Measurements from ENCODE around the gene NKX2-4.
"Not testable (repeated sequence)": the region's sequence is repeated elsewhere in the genome, so short reads cannot be mapped to it uniquely, and the experiment has no call there.

The NKX2-4 gene

GRCh38 chr20:21386111-21386510 is 11.2 kb downstream of the NKX2-4 start:
- Mint-ChIP-seq H3K27ac (no peak overlapping the region), H3K4me3 (no peak overlapping the region), H3K27me3 (peaks cover 4% of the 10 kb centered on the region), H3K9me3 (no peaks in the 10 kb centered on the region), H3K4me1 (peaks cover under 1% of the 10 kb centered on the region), H3K36me3 (ENCODE audit: low read depth) (peaks cover 63% of the 10 kb centered on the region)
- DNase-seq: no peak
- ATAC-seq: no peak

DNA sequence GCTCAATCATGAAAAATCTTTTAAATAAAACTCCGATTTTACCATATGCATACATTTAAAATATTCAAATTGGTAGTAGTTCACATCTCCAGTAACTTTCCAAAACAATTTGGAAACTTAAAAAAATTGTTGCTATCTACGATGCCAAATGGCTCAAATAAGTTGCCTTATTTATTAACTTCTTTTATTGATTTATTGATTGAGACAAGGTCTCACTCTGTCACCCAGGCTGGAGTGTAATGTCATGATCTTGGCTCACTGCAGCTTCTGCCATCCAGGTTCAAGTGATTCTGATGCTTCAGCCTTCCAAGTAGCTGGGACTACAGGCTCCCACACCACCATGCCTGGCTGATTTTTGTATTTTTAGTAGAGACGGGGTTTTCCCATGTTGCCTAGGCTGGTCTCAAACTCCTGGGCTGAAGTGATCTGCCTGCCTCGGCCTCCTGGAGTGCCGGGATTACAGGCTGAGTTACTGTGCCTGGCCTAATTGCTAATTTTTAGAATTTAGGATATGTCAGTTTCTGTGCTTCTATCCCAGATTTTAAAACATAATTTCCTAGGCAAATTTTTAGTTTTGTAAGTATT is 12.9 kb downstream of the NKX2-4 start:
- Mint-ChIP-seq H3K9me3 (no peaks in the 10 kb centered on the region), H3K4me1 (no peaks in the 10 kb centered on the region), H3K27me3 (no peaks in the 10 kb centered on the region), H3K27ac (no peak overlapping the region), H3K36me3 (ENCODE audit: low read depth) (peaks cover 59% of the 10 kb centered on the region), H3K4me3 (no peak overlapping the region)
- ATAC-seq (no peak), DNase-seq (no peak)

- H3K4me3 Mint-ChIP-seq: no peak overlapping the region
- H3K27me3 Mint-ChIP-seq: no peaks in the 10 kb centered on the region
- no peaks in the 10 kb centered on the region for H3K4me1 Mint-ChIP-seq
- ATAC-seq (no peak), DNase-seq (no peak)
- H3K27ac Mint-ChIP-seq: no peak overlapping the region
- peaks cover 50% of the 10 kb centered on the region for H3K36me3 Mint-ChIP-seq (ENCODE audit: low read depth)
- H3K9me3 Mint-ChIP-seq: no peaks in the 10 kb centered on the region
Observed at GRCh38 chr20:21381619-21382018, 15.7 kb downstream of the NKX2-4 start.

- H3K9me3 Mint-ChIP-seq: no peaks in the 10 kb centered on the region
- no peak overlapping the region for H3K27ac Mint-ChIP-seq
- H3K4me3 Mint-ChIP-seq: no peak overlapping the region
- no peak for ATAC-seq
- H3K4me1 Mint-ChIP-seq: no peaks in the 10 kb centered on the region
- no peaks in the 10 kb centered on the region for H3K27me3 Mint-ChIP-seq
- no peak for DNase-seq
- peaks cover 50% of the 10 kb centered on the region for H3K36me3 Mint-ChIP-seq (ENCODE audit: low read depth)
Observed at GRCh38 chr20:21380711-21381110, 16.6 kb downstream of the NKX2-4 start.

DNA sequence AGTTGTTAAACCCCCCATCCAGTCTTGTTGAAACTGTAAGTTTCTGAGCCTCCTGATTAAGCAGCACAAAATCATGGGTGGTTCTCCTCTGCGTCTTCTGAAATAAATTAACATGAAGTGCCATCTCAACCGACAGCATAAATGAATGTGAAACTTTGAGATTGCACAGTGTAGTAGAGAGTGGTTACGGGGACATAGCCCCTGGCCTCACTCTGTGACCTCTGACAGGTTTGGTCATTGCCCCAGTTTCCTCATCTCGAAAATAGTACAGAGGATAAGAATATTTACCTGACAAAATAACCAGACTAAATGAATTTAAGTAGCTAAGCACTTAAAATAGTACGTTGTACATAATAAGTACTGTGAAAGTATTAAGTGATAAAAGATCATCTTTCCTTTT is 19.1 kb downstream of the NKX2-4 start:
- Mint-ChIP-seq H3K27ac (no peak overlapping the region), H3K4me1 (peaks cover 3% of the 10 kb centered on the region), H3K9me3 (no peaks in the 10 kb centered on the region), H3K27me3 (no peaks in the 10 kb centered on the region), H3K36me3 (ENCODE audit: low read depth) (peaks cover 45% of the 10 kb centered on the region), H3K4me3 (no peak overlapping the region)
- DNase-seq: no peak
- no peak for ATAC-seq

GRCh38 chr20:21377701-21378100 is 19.6 kb downstream of the NKX2-4 start:
- Mint-ChIP-seq H3K4me3 (no peak overlapping the region), H3K27me3 (no peaks in the 10 kb centered on the region), H3K9me3 (no peaks in the 10 kb centered on the region), H3K36me3 (ENCODE audit: low read depth) (peaks cover 47% of the 10 kb centered on the region), H3K27ac (no peak overlapping the region), H3K4me1 (peaks cover 3% of the 10 kb centered on the region)
- DNase-seq: no peak
- no peak for ATAC-seq

GRCh38 chr20:21376626-21377025 is 20.7 kb downstream of the NKX2-4 start:
- peaks cover 49% of the 10 kb centered on the region for H3K36me3 Mint-ChIP-seq (ENCODE audit: low read depth)
- H3K9me3 Mint-ChIP-seq: no peaks in the 10 kb centered on the region
- H3K27ac Mint-ChIP-seq: no peak overlapping the region
- H3K4me3 Mint-ChIP-seq: no peak overlapping the region
- H3K27me3 Mint-ChIP-seq: no peaks in the 10 kb centered on the region
- ATAC-seq (no peak), DNase-seq (no peak)
- H3K4me1 Mint-ChIP-seq: peaks cover 3% of the 10 kb centered on the region

GRCh38 chr20:21373436-21373835 is 23.9 kb downstream of the NKX2-4 start:
- H3K27me3 Mint-ChIP-seq: no peaks in the 10 kb centered on the region
- no peak overlapping the region for H3K4me3 Mint-ChIP-seq
- H3K27ac Mint-ChIP-seq: no peak overlapping the region
- ATAC-seq (no peak), DNase-seq (no peak)
- no peaks in the 10 kb centered on the region for H3K9me3 Mint-ChIP-seq
- peaks cover 60% of the 10 kb centered on the region for H3K36me3 Mint-ChIP-seq (ENCODE audit: low read depth)
- H3K4me1 Mint-ChIP-seq: peaks cover 3% of the 10 kb centered on the region

DNA sequence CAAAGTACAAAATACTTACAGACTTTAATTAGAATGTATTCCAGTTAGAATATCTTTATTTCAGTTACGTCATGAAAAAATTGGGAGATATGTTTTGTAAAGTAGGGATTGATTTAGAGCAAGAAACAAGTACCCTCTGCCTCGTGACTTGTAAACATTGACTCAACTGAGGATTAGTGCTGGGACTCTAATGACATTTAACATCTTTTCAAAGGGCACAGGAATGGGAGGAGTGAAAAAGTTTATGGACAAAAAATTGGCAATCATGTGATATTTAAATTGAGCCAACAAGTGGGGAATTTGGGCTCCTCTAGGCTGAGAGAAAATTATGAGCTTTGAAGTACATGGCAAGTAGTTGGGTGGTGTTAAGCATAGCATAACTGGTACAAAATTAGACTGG is 25.3 kb downstream of the NKX2-4 start:
- H3K4me3 Mint-ChIP-seq: no peak overlapping the region
- no peak for ATAC-seq
- no peak for DNase-seq
- H3K9me3 Mint-ChIP-seq: no peaks in the 10 kb centered on the region
- H3K27ac Mint-ChIP-seq: no peak overlapping the region
- peaks cover 3% of the 10 kb centered on the region for H3K4me1 Mint-ChIP-seq
- no peaks in the 10 kb centered on the region for H3K27me3 Mint-ChIP-seq
- H3K36me3 Mint-ChIP-seq (ENCODE audit: low read depth): peaks cover 60% of the 10 kb centered on the region

DNA sequence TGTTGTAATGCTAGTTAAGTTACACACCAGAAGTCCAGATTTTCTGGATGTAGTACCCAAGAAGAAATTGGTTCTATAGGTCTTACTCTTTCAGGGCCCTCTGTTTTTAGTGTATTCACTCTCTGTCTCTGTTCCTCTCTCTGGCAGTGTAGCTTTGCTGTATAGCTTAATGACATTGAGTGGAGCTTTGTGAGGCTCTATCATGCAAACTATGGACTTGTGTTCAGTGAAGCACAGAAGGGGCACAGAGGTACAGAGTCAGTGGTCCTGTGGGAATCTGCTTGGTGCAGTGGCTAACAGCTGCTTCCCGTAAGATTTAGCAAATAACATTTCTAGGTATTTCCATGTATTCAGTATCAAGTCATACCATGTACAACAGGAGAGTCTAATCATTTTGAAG is 26.1 kb downstream of the NKX2-4 start:
- Mint-ChIP-seq H3K4me1 (peaks cover 3% of the 10 kb centered on the region), H3K4me3 (no peak overlapping the region), H3K27ac (no peak overlapping the region), H3K27me3 (no peaks in the 10 kb centered on the region), H3K9me3 (no peaks in the 10 kb centered on the region), H3K36me3 (ENCODE audit: low read depth) (peaks cover 61% of the 10 kb centered on the region)
- ATAC-seq (no peak), DNase-seq (no peak)

DNA sequence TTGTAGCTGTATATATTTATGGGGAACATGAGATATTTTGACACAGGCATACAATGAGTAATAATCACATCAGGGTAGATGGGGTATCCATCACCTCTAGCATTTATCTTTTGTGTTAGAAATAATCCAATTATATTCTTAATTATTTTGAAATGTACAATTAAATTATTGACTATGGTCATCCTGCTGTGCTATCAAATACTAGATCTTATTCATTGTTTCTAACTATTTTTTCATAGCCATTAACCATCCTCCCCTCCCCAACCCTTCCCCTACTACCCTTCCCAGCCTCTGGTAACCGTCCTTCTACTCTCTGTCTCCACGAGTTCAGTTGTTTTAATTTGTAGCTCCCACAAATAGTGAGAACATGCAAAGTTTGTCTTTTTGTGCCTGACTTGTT is 28.5 kb downstream of the NKX2-4 start:
- Mint-ChIP-seq H3K4me1 (no peaks in the 10 kb centered on the region), H3K9me3 (no peaks in the 10 kb centered on the region), H3K36me3 (ENCODE audit: low read depth) (peaks cover 53% of the 10 kb centered on the region)

DNA sequence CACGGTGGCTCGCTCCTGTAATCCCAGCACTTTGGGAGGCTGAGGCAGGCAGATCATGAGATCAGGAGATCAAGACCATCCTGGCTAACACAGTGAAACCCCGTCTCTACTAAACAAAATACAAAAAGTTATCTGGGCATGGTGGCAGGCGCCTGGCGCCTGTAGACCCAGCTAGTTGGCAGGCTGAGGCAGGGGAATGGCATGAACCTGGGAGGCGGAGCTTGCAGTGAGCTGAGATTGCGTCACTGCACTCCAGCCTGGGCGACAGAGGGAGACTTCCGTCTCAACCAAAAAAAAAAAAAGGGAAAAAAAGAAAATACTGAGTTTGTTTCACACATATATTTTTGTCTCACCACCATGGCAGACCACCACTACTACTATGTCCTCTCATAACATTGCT is 31.1 kb downstream of the NKX2-4 start:
- H3K9me3 Mint-ChIP-seq, ATAC-seq, H3K27me3 Mint-ChIP-seq, DNase-seq, H3K27ac Mint-ChIP-seq, H3K4me1 Mint-ChIP-seq, H3K4me3 Mint-ChIP-seq: not testable (repeated sequence)
- peaks cover 53% of the 10 kb centered on the region for H3K36me3 Mint-ChIP-seq (ENCODE audit: low read depth)

More for the DNA sequence above, 28.5 kb downstream of the NKX2-4 start:
- no peak overlapping the region for H3K27ac Mint-ChIP-seq
- ATAC-seq: no peak
- no peak for DNase-seq
- H3K4me3 Mint-ChIP-seq: no peak overlapping the region
- no peaks in the 10 kb centered on the region for H3K27me3 Mint-ChIP-seq

DNA sequence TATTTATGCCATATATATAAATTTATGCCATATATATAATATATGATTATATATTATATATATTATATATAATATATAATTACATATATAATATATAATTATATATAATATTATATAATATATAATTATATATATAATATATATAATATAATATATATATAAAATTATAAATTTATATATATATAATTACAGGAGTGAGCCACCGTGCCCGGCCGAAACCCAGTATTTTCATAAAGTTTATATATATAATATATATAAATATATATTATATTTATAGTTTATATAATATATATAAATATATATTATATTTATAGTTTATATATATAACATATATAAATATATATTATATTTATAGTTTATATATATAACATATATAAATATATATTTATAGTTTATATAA is 31.6 kb downstream of the NKX2-4 start:
- Mint-ChIP-seq H3K9me3 (no peaks in the 10 kb centered on the region), H3K27ac (no peak overlapping the region), H3K4me3 (no peak overlapping the region), H3K36me3 (ENCODE audit: low read depth) (peaks cover 52% of the 10 kb centered on the region), H3K4me1 (peaks cover 9% of the 10 kb centered on the region), H3K27me3 (no peaks in the 10 kb centered on the region)
- DNase-seq: no peak
- ATAC-seq: no peak

DNA sequence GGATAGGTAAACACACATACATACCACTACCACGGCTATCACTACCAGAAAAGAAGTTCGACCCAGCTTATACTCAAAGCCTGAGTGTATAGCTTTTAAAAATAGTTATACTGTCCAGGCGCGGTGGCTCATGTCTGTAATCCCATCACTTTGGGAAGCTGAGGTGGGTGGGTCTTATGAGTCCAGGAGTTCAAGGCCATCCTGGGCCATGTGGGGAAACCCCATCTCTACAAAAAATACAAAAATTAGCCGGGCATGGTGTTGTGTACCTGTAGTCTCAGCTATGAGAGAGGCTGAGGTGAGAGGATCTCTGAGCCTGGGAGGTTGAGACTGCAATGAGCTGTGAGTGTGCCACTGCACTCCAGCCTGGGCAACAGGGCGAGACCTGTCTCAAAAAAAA is 32.9 kb downstream of the NKX2-4 start:
- H3K9me3 Mint-ChIP-seq: no peaks in the 10 kb centered on the region
- DNase-seq (no peak), ATAC-seq (no peak)
- no peak overlapping the region for H3K27ac Mint-ChIP-seq
- no peaks in the 10 kb centered on the region for H3K27me3 Mint-ChIP-seq
- H3K4me3 Mint-ChIP-seq: no peak overlapping the region
- peaks cover 50% of the 10 kb centered on the region for H3K36me3 Mint-ChIP-seq (ENCODE audit: low read depth)
- peaks cover 20% of the 10 kb centered on the region for H3K4me1 Mint-ChIP-seq

GRCh38 chr20:21361266-21361665 is 36.1 kb downstream of the NKX2-4 start:
- H3K27me3 Mint-ChIP-seq: no peaks in the 10 kb centered on the region
- H3K36me3 Mint-ChIP-seq (ENCODE audit: low read depth): peaks cover 46% of the 10 kb centered on the region
- peaks cover 20% of the 10 kb centered on the region for H3K4me1 Mint-ChIP-seq
- DNase-seq (no peak), ATAC-seq (no peak)
- H3K27ac Mint-ChIP-seq: peak overlapping the region; percentile 56
- no peak overlapping the region for H3K4me3 Mint-ChIP-seq
- no peaks in the 10 kb centered on the region for H3K9me3 Mint-ChIP-seq

GRCh38 chr20:21360705-21361104 is 36.6 kb downstream of the NKX2-4 start:
- Mint-ChIP-seq H3K4me3 (no peak overlapping the region), H3K27me3 (no peaks in the 10 kb centered on the region), H3K4me1 (peaks cover 20% of the 10 kb centered on the region), H3K27ac (peak overlapping the region; percentile 57), H3K36me3 (ENCODE audit: low read depth) (peaks cover 49% of the 10 kb centered on the region), H3K9me3 (no peaks in the 10 kb centered on the region)
- ATAC-seq: no peak
- no peak for DNase-seq
